Heart right ventricle (tissue), 16 donors: ENCODE measurements around the gene IAH1. TPM values are rescaled to one million over a fixed set of nuclear protein-coding genes. Genes with fewer than 3 reads are reported as not detected.

Source experiments
- ATAC-seq, 8 donors: fragments of 200-7000 bp; cut with Tn5 transposase; one replicate each; pipeline ENCODE4 v1.9.1; 2020; ENCODE audit warnings: mild to moderate bottlenecking in 8 of 8, moderate library complexity in 8 of 8, moderate number of reproducible peaks in 1 of 8
- DNase-seq, 2 donors: peaks; one replicate each; pipeline ENCODE4 v3.0.0-alpha.2; 2020
- H3K27ac ChIP-seq, 10 donors: fragments of 200-600 bp; sonication (generic) in 2 of 10; one replicate each; pipeline versions ENCODE4 v1.5.0 to v1.8.0; 2020 to 2022; ENCODE audit warnings: mild to moderate bottlenecking in 3 of 10
- H3K27me3 ChIP-seq, 7 donors: fragments of 200-600 bp; one replicate each; pipeline ENCODE4 v1.8.0; 2021 to 2022; ENCODE audit warnings: mild to moderate bottlenecking in 2 of 7
- H3K36me3 ChIP-seq, 9 donors: fragments of 200-600 bp; sonication (generic) in 1 of 9; one replicate each; pipeline versions ENCODE4 v1.5.0 to v1.8.0; 2020 to 2022; ENCODE audit warnings: mild to moderate bottlenecking in 2 of 9
- H3K4me1 ChIP-seq, 9 donors: fragments of 200-600 bp; sonication (generic) in 1 of 9; one replicate each; pipeline versions ENCODE4 v1.5.0 to v1.8.0; 2020 to 2022; ENCODE audit warnings: mild to moderate bottlenecking in 4 of 9
- H3K4me3 ChIP-seq, 10 donors: fragments of 200-600 bp; sonication (generic) in 2 of 10; one replicate each; pipeline versions ENCODE4 v1.5.0 to v1.8.0; 2020 to 2022; ENCODE audit warnings: mild to moderate bottlenecking in 7 of 10, moderate library complexity in 2 of 10
- H3K9me3 ChIP-seq, 11 donors: fragments of 200-600 bp in 10 of 11; sonication (generic) in 2 of 11; one replicate each; pipeline versions ENCODE4 v1.5.0 to v1.8.0; 2013 to 2022; ENCODE audit warnings: mild to moderate bottlenecking in 2 of 11, control low read depth in 1 of 11, moderate library complexity in 1 of 11
- WGBS, 2 donors: extraction: QIAGEN DNeasy Blood & Tissue Kit; methylation state at CpG; one replicate each; pipeline ENCODE4 v1.1.7; 2013; ENCODE audit warnings: inconsistent platforms in 1 of 2; 5-methylcytosine and 5-hydroxymethylcytosine counted together
- intact Hi-C, 10 donors: fragments of 100-400 bp; cut with DNase I; formaldehyde crosslinking; loops; one replicate each; pipeline versions ENCODE4 v1.11.1 to v1.14.2; 2022
- long read RNA-seq, 3 donors: library from polyadenylated mRNA; unstranded; transcript quantifications; one replicate each; pipeline ENCODE4 v2.0.0, GENCODE V29; 2020 to 2021
- polyA plus RNA-seq, 2 donors: library from polyadenylated mRNA; stranded (reverse); fragments of 200-250 nt; gene quantifications; one replicate each; pipeline ENCODE4 v1.2.3, GENCODE V29; 2013
- total RNA-seq, 10 donors: library from RNA; stranded (reverse); fragmentation: NEBNext Ultra II Directional in 3 of 10; extraction: Animal tissue kit (Norgen Biotek cat#: 25700) in 3 of 10; gene quantifications; one replicate each; pipeline versions ENCODE4 v1.2.1 to v1.2.4, GENCODE V29; 2021 to 2023
- TF ChIP-seq, protein P1 (sequence below), 9 donors: fragments of 200-600 bp; sonication (generic) in 2 of 9; IDR thresholded peaks; one replicate each; pipeline versions ENCODE4 v1.5.0 to v1.8.0; 2021 to 2022; ENCODE audit warnings: antibody characterized with exemption in 9 of 9, mild to moderate bottlenecking in 5 of 9, moderate library complexity in 1 of 9
- donor health status: Arrhythmogenic right ventricular cardiomyopathy.
- donor health status: ischemic (EF 13 %, LVEDD 7.1; RV severe dilation, severe dysfunction).
- donor health status: healthy with polysubstance abuse.
- donor health status: DM: no; HTN: yes; CAD: no.
- donor health status: DM: no; HTN: no; CAD: no.
- donor health status: ischemic (EF 25% LVEDD 6.9; RV normal size, moderate dysfunction).
- donor health status: ischemic (EF 25% LVEDD 5.7; RV mildly dilated, moderate dysfunction).
- donor health status: healthy.
- donor health status: DM: yes; HTN: yes; CAD: no.
- donor health status: Ischemic cardiomyopathy.
- donor health status: ischemic (EF 35%, LVEDD 5.7; RV mildly dilated, moderate dysfunction).
- donor health status: nonischemic (EF 11% LVEDD 7.7; RV severe dilation, severe dysfunction).
- donor health status: DM: yes; HTN: yes; CAD: no.
- donor health status: PGD.
- donor health status: ischemic (EF 29% LVEDD 5.4; RV normal size, mild dysfunction).
- donor health status: nonischemic (EF 23%, LVEDD 6.1; RV moderate dilation, normal function).

Gene IAH1, protein sequence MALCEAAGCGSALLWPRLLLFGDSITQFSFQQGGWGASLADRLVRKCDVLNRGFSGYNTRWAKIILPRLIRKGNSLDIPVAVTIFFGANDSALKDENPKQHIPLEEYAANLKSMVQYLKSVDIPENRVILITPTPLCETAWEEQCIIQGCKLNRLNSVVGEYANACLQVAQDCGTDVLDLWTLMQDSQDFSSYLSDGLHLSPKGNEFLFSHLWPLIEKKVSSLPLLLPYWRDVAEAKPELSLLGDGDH
- total RNA-seq, result 10 to 100 TPM; 77.1 to 94.5 (median 87.7) TPM
- 100 to 1,000 TPM in 1 of 2 donors, 10 to 100 TPM in 1; 77.8 to 103 TPM for polyA plus RNA-seq
- long read RNA-seq, donor 1, transcript IAH1-215 (6 exons, 1,266 nt), result major isoform, 50 of 59 reads
- long read RNA-seq, donor 1, partial matches to known transcripts, result 1 of 59 reads
- long read RNA-seq, donor 1, other reads (novel, unspliced or antisense), result 6 of 59 reads
- long read RNA-seq, donor 2, transcript IAH1-215 (6 exons, 1,266 nt), result major isoform, 53 of 66 reads
- long read RNA-seq, donor 2, partial matches to known transcripts, result 2 of 66 reads
- long read RNA-seq, donor 2, other reads (novel, unspliced or antisense), result 6 of 66 reads
- long read RNA-seq, donor 3, transcript IAH1-215 (6 exons, 1,266 nt), result major isoform, 39 of 61 reads
- long read RNA-seq, donor 3, transcript IAH1-202 (5 exons, 2,137 nt), result minor isoform, 5 of 61 reads
- long read RNA-seq, donor 3, partial matches to known transcripts, result 0 of 61 reads
- long read RNA-seq, donor 3, other reads (novel, unspliced or antisense), result 17 of 61 reads

DNA sequence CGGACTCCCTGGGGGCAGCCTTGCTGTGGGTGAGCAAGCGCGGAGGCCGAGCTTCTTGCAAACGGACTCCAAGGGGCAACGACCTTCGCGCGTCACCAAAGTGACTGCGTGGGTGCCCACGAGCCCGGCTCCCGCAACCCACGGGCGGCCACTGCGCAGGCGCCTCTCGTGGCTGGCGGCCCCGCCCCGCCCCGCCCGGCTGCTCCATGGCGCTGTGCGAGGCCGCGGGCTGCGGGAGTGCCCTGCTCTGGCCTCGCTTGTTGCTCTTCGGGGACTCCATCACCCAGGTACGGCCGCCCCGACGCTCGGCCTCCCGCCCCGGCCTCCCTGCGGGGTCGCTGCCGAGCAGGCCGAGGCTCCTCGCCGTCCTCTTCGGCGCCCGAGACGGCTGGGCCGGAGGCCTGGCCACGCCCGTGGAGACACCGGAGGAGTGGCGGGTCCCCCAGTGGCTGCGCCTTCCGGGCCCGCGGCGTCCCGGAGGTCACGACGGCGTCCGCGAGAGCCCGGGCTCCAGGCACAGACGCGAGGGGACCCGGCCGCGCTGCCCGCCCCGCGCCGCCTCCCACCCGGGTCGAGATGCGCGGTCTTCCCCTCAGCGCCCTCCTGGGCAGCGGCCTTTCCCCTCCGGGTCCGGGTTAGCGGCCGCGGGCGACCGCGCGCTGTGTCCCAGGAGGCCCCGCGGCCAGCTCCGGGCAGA, at the start of gene IAH1:
TSS of gene IAH1 (plus strand) at position 191 of the 697 bp plus-strand sequence. CDS start at position 207, 16 bp downstream.
- DNase-seq, result peak; percentile 40 to 79
- no peaks in the 10 kb centered on the region for H3K9me3 ChIP-seq
- intact Hi-C loops, result loop anchor here in 3 of 10 donors (5.0 to 10.0 kb wide), 3 partner anchors 158 to 290 kb away; partner anchors contain the start of gene YWHAQ (in 1 of the 3)

DNA sequence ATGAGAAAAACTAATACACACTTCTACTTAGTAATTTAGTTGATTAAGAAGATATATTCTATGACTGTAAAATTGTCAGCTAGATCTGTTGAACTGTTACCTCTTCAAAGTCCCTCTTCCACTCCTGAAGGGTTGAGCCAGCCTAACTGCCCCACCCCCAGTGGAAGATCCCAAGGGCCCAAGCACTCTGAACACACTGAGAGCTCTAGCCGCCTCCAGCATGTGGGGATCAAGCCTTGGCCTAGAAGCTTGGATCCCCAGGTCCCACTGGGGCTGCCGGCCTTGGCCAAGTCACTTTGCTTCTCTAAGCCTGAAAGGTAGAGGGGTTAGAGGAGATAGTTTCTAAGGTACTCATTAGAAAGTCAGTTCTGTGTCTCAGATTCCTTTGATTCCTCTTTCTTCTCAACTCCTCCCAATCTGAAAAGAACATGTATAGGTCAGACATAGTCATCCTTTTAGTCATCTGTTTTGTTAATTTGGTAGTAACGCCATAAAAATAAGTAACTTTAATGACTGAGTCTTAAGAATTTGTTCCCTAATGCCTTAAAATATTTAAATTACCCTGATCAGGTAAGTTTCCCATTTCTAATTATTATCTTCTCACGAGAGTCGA, 45.3 kb upstream of the IAH1 start:
- TF ChIP-seq, protein P1, sequence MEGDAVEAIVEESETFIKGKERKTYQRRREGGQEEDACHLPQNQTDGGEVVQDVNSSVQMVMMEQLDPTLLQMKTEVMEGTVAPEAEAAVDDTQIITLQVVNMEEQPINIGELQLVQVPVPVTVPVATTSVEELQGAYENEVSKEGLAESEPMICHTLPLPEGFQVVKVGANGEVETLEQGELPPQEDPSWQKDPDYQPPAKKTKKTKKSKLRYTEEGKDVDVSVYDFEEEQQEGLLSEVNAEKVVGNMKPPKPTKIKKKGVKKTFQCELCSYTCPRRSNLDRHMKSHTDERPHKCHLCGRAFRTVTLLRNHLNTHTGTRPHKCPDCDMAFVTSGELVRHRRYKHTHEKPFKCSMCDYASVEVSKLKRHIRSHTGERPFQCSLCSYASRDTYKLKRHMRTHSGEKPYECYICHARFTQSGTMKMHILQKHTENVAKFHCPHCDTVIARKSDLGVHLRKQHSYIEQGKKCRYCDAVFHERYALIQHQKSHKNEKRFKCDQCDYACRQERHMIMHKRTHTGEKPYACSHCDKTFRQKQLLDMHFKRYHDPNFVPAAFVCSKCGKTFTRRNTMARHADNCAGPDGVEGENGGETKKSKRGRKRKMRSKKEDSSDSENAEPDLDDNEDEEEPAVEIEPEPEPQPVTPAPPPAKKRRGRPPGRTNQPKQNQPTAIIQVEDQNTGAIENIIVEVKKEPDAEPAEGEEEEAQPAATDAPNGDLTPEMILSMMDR (IDR thresholded peaks at IDR 0.05), result no peak

More for the DNA sequence above, at the start of gene IAH1:
- Histone ChIP-seq H3K36me3 (peaks cover 0 to 43% (median 7%) of the 10 kb centered on the region in 9 donors), H3K4me1 (peaks cover 0 to 53% (median 29%) of the 10 kb centered on the region in 9 donors), H3K27ac (peak within 1 kb of the TSS; percentile 64 to 92 (median 90)), H3K27me3 (no peaks in the 10 kb centered on the region), H3K4me3 (peak within 1 kb of the TSS; percentile 59 to 95 (median 82))
- peak; percentile 82 to 94 (median 90) for ATAC-seq
- TF ChIP-seq, protein P1 (IDR thresholded peaks at IDR 0.05), result peak in 4 of 9 donors; percentile 9 to 30 (median 18)
- WGBS, 2 donors, result 1% methylated on average over 76 to 91 of the region's 91 CpGs

DNA sequence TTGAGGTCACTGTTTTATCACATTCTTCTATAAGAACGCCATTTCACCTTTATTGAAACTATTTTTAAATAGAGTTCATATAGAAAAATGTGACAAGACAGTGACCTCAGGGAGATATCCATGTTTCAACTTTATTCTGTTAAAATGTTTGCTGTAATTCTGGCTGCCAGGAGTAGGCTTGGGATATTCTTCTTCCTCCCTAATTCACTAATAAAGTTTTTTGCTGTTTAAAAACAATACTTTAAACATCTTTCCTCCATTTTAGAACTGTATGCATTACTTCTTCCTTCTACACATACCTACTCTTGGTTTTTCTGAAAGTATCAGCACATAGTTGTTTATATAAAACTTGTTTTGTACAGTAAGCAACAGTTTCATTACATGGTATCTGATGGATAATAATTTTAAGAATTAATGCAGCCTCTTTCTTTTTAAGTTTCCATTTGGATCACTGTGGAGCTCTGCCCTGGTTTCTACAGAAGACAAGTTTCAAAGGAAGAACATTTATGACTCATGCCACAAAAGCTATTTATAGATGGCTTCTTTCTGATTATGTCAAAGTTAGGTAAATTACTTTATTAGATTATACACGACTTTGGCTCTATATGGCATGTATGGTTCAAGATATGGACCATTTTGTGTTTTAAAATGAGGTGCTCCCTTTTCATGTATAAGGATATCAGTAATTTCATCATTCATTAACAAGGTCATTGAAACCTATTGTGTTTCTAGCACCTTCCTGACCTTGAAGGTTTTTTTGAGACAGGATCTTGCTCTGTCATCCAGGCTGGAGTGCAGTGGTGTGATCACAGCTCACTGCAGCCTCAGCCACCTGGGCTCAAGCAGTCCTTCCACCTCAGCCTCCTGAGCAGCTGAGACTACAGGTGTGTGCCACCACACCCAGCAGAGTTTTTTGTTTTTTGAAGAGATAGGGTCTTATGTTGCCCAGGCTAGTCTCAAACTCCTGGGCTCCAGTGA, 43.7 kb upstream of the IAH1 start:
- ATAC-seq, result peak in 1 of 8 donors; percentile 44
- DNase-seq, result no peak
- 62 to 69% methylated on average over 2 of the region's 2 CpGs for WGBS, 2 donors
- H3K27ac ChIP-seq, result peak overlapping the region in 1 of 10 donors; percentile 22
- TF ChIP-seq, protein P1 (IDR thresholded peaks at IDR 0.05), result no peak
- peaks cover 0 to 8% (median 0%) of the 10 kb centered on the region in 9 donors for H3K4me1 ChIP-seq
- peaks cover 0 to 75% (median 23%) of the 10 kb centered on the region in 9 donors for H3K36me3 ChIP-seq
- intact Hi-C loops, result no loop called here
- no peaks in the 10 kb centered on the region for H3K27me3 ChIP-seq
- H3K4me3 ChIP-seq, result no peak overlapping the region
- H3K9me3 ChIP-seq, result no peaks in the 10 kb centered on the region

More for the DNA sequence above, 45.3 kb upstream of the IAH1 start:
- Histone ChIP-seq H3K27ac (no peak overlapping the region), H3K4me1 (peaks cover 2 to 20% (median 8%) of the 10 kb centered on the region in 9 donors), H3K9me3 (no peaks in the 10 kb centered on the region), H3K4me3 (no peak overlapping the region), H3K36me3 (peaks cover 0 to 59% (median 23%) of the 10 kb centered on the region in 9 donors), H3K27me3 (no peaks in the 10 kb centered on the region)
- DNase-seq (no peak), ATAC-seq (no peak)
- 75 to 89% methylated on average over 5 of the region's 5 CpGs for WGBS, 2 donors
- intact Hi-C loops, result loop anchor here in 1 of 10 donors (10.0 kb wide), 1 partner anchor 284 kb away; no protein-coding TSS in a partner anchor
